Type B pancreatic cell (in vitro differentiated cells): Measurements from ENCODE around the gene PLEKHA6. TPM values are rescaled to one million over a fixed set of nuclear protein-coding genes. Genes with fewer than 3 reads are reported as not detected.

Experiments used
- DNase-seq: peaks from one replicate; pipeline ENCODE4 v3.0.0; 2021; ENCODE audit warnings: mixed read lengths; ENCODE audit not compliant: unreplicated experiment; ENCODE audit errors: extremely low spot score
- H3K27ac Mint-ChIP-seq: 2 replicates; pipeline ENCODE4 v1.8.0; 2021; ENCODE audit warnings: mild to moderate bottlenecking, mixed read lengths
- H3K27me3 Mint-ChIP-seq: 2 replicates; pipeline ENCODE4 v1.8.0; 2021; ENCODE audit warnings: mixed read lengths
- H3K36me3 Mint-ChIP-seq: 2 replicates; pipeline ENCODE4 v1.8.0; 2021; ENCODE audit warnings: mixed read lengths
- H3K4me1 Mint-ChIP-seq: one replicate; pipeline ENCODE4 v1.8.0; 2021; ENCODE audit warnings: mixed read lengths; ENCODE audit not compliant: unreplicated experiment
- H3K4me3 Mint-ChIP-seq: 2 replicates; pipeline ENCODE4 v1.8.0; 2021; ENCODE audit warnings: mild to moderate bottlenecking, mixed read lengths
- H3K9me3 Mint-ChIP-seq: 2 replicates; pipeline ENCODE4 v1.8.0; 2021; ENCODE audit warnings: mixed read lengths
- total RNA-seq: library from RNA; stranded (reverse); gene quantifications from 2 replicates; pipeline ENCODE4 v1.2.1, GENCODE V29; 2021; ENCODE audit warnings: low replicate concordance
- TF ChIP-seq, protein P1 (sequence below): fragments of 200-600 bp; sonication (generic); conservative IDR thresholded peaks from 2 replicates; pipeline ENCODE4 v1.5.0; 2021; ENCODE audit warnings: antibody characterized with exemption, mild to moderate bottlenecking

PLEKHA6 gene
- total RNA-seq, 1 donor from 2014 or later = 37.8 TPM

DNA sequence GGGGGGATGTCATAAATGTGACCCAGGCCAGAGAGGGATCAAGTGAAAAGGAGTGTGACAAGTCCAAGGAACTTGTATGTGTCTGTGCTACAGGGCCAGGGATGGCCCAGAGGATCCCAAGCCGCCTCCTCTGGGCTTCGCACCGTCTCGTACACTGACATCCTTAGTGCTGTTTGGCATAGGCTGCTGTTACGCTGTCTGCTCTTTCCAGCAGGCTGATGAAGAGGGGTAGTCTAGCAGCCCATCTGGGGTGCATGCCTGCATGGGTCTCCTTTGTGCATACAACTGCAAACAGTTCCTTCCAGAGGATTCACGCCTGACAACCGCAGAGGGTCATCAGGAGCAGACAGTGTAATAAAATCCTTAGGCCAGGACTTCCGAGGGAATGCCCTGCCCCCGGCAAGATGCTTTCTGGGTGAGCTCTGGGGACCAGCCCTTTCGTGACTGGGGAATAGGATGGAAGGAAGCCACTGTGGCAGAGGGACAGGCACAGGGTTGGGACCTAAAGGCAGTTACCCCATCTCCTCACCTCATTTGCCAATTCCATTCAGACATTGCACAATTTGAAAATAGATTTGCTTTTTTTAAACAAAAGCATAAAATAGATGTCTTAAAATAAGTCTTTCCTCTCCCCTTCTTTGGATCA lies 139.6 kb downstream of the PLEKHA6 start:
- H3K27ac Mint-ChIP-seq = no peak overlapping the region

DNA sequence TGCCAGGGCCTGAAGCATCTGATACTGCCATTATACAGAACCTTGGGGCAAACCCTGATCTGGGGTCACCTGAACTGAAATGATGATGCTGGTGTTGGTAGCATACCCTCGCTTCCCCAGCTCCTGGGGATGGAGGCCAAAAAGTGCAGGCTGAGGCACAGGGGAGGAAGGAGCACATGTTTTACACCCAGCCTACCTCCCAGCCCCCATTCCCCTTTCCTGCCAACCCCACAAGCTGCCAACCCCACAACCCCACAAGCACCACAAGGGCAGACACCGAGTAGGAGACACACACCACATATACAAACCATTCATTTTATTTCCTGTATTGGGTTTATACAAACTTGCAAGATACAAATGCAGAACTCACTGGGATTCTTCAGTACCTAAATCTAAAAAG lies 141.2 kb downstream of the PLEKHA6 start:
- Mint-ChIP-seq H3K4me3 (no peak overlapping the region), H3K9me3 (no peaks in the 10 kb centered on the region), H3K27ac (no peak overlapping the region), H3K4me1 (peaks cover 10% of the 10 kb centered on the region), H3K36me3 (no peaks in the 10 kb centered on the region), H3K27me3 (no peaks in the 10 kb centered on the region)
- TF ChIP-seq, protein P1, sequence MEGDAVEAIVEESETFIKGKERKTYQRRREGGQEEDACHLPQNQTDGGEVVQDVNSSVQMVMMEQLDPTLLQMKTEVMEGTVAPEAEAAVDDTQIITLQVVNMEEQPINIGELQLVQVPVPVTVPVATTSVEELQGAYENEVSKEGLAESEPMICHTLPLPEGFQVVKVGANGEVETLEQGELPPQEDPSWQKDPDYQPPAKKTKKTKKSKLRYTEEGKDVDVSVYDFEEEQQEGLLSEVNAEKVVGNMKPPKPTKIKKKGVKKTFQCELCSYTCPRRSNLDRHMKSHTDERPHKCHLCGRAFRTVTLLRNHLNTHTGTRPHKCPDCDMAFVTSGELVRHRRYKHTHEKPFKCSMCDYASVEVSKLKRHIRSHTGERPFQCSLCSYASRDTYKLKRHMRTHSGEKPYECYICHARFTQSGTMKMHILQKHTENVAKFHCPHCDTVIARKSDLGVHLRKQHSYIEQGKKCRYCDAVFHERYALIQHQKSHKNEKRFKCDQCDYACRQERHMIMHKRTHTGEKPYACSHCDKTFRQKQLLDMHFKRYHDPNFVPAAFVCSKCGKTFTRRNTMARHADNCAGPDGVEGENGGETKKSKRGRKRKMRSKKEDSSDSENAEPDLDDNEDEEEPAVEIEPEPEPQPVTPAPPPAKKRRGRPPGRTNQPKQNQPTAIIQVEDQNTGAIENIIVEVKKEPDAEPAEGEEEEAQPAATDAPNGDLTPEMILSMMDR = no peak
- no peak for DNase-seq

More for the DNA sequence above, 139.6 kb downstream of the PLEKHA6 start:
- no peak for DNase-seq
- H3K4me3 Mint-ChIP-seq = no peak overlapping the region
- TF ChIP-seq, protein P1 = no peak
- no peaks in the 10 kb centered on the region for H3K27me3 Mint-ChIP-seq
- no peaks in the 10 kb centered on the region for H3K36me3 Mint-ChIP-seq
- H3K9me3 Mint-ChIP-seq = no peaks in the 10 kb centered on the region
- peaks cover 5% of the 10 kb centered on the region for H3K4me1 Mint-ChIP-seq

DNA sequence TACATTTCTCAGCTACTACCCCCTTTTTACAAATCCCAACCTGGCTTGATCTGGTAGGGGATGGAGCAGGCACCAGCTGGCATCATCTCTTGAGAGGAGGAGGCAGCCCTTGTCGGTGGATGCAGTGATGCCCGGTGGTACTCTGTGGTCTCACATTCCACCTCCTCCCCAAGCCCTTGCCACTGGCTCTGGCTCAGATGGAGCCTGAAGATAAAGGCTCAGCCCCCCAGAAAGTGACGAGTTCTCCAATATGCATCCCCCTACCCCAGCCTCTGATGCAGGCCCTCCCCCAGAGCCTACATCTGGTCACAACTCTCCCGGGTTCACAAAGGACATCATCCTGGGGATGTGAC lies 142.1 kb downstream of the PLEKHA6 start:
- TF ChIP-seq, protein P1 = no peak
- Mint-ChIP-seq H3K4me3 (no peak overlapping the region), H3K9me3 (no peaks in the 10 kb centered on the region), H3K27me3 (no peaks in the 10 kb centered on the region), H3K27ac (no peak overlapping the region), H3K36me3 (no peaks in the 10 kb centered on the region), H3K4me1 (peaks cover 10% of the 10 kb centered on the region)
- no peak for DNase-seq

DNA sequence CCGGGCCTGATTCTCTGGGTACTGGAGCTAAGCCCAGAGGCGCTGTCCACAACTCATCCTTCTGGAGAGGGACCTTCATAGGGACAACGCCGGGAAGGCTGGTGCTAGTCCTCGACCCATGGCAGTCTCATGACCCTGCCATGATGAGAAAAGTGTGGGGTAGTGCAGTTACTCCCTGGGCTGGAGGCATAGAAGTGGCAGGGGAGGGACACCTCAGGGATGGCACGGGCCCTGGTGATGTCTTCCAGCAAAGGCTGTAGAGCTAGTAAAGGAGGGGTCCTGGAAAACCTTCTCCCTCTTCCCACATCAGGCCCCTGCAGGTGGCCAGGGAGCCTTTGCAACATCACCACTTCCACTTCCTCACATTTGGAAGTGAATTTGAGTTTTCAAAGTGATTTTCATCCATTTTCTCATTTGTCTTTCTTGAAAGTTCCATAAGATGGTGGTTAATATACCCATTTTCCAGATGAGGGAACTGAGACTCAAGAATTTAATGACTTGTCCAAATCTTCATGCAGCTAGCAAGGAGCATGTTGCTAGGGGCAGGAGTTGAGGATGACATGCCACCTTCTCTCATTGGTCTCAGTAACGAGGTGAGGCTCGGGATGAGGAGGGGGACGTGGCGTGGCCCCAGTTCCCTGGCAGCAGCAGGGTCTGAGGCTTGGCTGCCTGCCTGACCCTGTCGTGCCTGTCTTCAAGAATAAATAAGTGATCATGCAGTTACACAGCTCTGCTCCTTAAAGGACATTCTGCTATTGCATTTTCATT lies 142.7 kb downstream of the PLEKHA6 start:
- H3K4me3 Mint-ChIP-seq = no peak overlapping the region
- peaks cover 10% of the 10 kb centered on the region for H3K4me1 Mint-ChIP-seq
- no peak overlapping the region for H3K27ac Mint-ChIP-seq
- no peak for DNase-seq
- TF ChIP-seq, protein P1 = no peak
- H3K9me3 Mint-ChIP-seq = no peaks in the 10 kb centered on the region
- H3K27me3 Mint-ChIP-seq = no peaks in the 10 kb centered on the region
- H3K36me3 Mint-ChIP-seq = no peaks in the 10 kb centered on the region

DNA sequence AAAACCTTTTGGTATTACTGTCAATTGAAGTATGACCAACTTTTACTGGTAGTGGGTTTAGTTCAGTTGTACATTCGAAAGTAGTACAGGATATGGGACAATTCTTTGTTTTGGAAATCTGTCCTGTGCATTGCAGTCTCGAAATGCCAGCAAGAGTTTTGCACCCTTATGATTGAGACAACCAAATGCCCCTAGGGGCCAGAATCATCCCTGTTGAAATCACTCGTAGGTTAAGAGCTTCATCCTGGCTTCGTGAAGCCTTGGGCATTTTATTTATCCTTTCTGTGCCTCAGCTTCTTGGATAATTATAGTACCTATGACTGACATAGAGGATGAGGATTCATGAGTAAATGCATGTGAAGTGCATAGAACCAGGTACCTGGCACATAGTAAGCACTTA lies 143.5 kb downstream of the PLEKHA6 start:
- Mint-ChIP-seq H3K4me1 (peaks cover 10% of the 10 kb centered on the region), H3K9me3 (no peaks in the 10 kb centered on the region), H3K27me3 (no peaks in the 10 kb centered on the region), H3K4me3 (no peak overlapping the region), H3K27ac (no peak overlapping the region), H3K36me3 (no peaks in the 10 kb centered on the region)
- TF ChIP-seq, protein P1 = no peak
- DNase-seq = no peak
